ENCODE measurements around the gene MIPOL1.
"Not testable (repeated sequence)": the region's sequence is repeated elsewhere in the genome, so short reads cannot be mapped to it uniquely, and the experiment has no call there.

The MIPOL1 gene

DNA sequence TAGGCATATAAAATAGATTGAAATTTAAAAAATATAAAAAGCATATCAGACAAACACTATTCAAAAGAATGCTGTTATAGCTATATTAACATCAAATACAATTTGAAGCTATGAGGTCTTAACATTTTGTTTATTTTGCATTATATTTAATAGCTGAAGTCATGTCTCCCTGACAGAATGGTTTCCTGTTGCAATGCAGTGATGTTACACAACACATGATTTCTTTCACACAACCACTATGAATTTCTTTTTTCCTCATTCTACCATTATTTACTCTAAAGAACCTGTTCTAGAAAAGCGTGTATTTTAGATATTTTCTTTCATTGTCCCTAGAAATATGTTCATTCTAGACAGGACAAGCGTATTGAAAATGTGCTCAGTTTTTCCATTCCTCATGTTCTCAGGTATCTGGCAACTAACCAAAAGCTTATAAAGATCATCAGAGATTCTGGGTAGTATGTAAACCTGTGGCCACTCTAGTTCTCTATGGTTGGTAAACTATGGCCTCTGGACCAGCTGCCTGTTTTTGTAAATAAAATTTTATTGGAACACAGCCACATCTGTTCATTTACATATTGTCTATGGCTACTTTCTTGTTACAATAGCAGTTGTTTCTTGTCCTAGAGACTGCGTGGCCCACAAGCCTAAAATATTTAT is 213.5 kb downstream of the MIPOL1 start:
- no peak for DNase-seq

DNA sequence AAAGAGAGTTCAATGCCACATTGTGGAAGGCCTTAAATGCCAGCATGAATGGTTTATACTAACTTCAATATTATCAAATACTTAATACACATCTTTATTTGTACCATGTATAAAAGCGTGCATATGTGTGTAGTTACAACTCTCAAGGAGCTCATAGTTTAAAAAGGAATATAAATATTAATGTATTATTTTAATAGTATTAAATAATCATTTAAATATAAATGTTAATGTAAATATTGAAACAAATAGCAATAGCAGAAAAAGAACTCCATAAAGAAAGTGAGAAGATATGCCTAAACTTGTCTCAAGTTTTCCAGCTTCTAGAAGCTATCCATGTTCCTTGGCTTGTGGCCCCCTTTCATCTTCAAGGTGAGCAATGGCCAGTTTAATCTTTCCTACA is 215.3 kb downstream of the MIPOL1 start:
- no peak for DNase-seq

DNA sequence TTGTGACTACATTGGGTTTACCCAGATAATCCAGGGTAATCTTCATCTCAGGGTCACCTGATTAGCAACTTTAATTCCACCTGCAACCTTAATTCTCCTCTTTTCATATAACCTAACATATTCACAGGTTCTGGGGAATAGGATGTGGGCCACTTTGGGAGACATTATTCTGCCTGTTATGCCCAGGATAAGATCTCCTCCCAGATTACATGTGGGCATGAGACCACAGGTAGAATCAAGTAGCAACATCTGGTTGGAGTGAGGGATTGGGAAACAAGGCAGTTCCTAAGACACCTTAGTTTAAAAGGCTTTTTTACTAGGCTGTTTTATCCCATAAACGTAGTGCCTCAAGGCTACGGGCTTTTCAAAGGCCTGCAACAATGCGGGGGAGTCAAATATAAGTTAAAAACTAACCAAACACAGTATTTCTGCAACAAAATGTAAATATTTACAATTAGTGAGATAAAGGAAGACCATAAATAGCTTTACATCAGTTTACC is 215.8 kb downstream of the MIPOL1 start:
- DNase-seq: no peak

DNA sequence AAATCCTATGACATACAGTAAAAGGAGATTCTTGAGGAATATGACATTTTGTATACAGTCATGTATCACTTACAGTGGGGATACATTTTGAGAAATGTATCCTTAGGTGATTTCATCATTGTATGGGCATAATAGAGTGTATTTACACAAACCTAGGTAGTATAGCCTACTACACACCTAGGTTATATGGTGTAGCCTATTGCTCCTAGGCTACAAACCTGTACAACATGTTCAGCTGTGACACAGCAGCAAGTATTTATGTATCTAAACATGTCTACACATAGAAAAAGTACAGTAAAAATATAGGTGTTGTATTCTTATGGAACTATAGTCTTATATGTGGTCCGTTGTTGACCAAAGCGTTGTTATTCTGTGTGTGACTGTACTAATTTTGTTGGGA is 218.5 kb downstream of the MIPOL1 start:
- no peak for DNase-seq

DNA sequence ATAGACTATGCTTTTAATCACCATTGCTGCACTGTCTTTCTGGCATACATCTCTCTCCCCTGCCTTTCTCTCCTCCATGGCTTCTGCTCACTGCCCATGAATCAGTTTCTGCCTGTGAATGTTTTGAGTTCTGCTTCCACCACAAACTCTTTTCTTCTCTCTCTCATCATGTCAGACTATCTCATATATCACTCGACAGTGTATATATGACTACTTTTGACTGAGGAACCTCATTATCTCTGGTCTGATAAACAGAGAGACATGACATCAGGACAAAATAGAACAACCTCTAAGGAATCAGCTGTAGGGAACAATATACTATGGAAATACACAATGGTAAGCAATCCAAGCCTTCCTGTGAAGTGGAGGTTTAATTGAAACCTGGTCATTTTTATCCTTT is 219.4 kb downstream of the MIPOL1 start:
- DNase-seq: no peak

DNA sequence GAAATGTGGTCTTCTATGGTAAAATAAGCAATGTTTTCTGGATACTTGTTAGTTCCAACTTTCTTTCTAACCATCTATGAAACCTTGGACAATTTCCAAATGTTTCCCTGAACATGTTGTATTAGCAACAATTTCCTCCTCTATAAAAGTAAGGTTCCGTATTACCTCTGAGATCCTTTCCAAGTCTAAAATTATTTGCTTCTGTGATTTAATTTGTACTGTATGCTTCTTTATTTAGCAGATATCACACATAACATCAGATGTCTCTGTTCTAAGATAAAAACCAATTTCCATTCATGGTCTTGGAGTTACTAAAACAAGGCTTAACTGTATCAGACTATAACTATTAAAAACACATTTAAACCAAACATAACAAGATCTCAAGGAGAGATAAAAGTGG is 220.1 kb downstream of the MIPOL1 start:
- DNase-seq: no peak

DNA sequence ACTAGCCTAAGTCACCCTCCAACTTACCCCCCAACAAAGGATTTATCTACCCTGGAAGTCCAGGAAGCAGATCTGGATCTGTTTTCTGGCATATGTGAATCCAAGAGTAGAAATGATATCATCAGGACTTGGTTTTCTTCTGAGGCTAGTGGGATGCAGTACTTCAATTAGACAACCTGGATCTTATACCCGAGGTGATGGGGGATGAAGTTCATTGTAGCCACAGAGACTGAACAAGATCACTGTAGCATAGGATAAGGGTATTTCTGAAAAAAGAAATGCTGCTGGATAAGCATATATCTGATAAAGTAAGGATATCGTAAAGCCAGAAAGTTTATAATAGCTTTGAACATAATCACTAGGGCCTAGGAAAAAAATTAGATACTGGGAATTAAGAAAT is 222.9 kb downstream of the MIPOL1 start:
- DNase-seq: no peak

DNA sequence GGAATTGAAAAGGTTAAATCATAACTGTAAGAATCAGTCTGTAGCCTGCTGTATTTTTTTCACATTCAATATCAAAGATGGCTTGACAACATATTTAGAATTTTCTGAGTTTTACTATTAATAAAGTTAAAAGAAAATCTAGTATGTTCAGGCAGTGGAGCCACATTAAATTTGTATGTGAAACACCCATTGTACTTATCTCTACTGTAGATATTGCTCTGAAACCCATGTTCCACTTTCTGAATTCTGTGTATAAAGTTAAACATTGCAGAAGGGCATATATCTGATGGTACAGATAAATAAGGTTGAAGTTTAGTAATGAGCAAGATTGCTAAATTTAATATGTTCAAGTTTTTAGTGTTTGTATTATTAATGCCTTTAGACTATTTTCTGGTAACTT is 224.6 kb downstream of the MIPOL1 start:
- no peak for DNase-seq

DNA sequence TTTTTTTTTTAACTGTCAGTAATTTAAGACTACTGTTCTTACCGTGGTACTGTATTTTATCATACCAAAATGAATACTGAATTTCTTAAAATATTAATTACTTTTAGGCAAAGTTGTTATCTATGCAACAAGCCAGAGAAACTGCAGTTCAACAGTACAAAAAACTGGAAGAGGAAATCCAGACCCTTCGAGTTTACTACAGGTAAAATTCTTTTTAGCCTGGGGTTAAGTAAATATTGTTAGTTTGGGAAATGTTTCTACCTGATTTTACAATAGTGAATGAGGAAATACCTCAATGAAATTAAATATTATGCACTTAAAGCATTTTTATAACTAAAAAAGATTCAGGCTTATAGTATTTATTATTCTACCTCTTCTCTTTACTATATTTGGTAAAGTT is 225.0 kb downstream of the MIPOL1 start:
- DNase-seq: no peak

DNA sequence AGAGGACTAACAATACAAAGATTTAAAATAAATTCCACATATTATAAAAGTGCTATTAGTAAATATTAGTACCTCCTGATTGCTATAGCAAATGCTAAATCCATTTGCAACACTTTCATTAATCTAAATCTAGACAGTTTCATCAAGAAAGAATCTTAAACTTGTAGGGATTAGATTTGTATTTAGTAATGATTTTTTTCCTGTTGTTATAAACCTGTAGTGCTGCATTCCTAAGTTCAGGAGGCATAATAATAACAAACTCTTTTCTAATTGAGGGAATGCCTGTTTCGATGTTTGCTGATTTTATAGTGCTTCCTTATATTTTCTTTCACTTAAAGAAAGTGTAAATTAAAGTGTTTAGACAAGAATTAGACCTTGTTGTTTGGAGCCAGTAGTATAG is 231.2 kb downstream of the MIPOL1 start:
- DNase-seq: no peak

DNA sequence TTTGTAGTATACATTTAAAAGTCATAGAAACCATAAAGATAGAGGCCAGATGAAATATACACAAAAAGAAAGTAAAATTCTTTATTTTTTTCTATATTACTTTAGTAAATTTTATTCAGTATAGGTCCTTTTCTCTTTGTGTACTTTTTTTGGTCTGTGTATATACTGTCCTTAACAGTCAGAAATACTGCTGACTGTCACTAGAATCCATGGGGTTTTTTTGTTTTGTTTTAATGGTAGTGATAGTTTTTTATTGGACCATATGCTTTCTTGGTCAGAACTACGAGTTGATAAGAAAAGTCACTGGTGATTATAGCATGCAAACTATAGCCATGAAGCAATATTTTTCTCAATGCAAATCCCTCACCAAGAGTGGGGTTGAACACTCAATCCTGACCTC is 231.9 kb downstream of the MIPOL1 start:
- DNase-seq: no peak

DNA sequence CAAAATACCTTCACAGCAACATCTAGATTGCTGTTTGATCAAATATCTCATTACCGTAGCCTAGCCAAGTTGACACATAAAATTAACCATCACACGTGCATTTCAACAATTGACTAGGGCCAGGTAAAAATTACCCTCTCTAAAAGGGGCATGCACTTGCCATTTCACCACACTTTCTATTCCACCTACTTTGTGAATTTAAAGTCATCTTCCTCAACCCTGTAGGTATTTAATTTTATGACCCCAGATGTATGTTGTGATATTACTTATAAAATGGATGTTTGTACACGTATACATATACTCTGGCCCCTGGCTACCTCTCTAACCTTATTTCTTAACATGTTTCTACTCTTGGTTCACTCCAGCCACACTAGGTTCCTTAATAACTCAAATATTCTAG is 237.1 kb downstream of the MIPOL1 start:
- no peak for DNase-seq

DNA sequence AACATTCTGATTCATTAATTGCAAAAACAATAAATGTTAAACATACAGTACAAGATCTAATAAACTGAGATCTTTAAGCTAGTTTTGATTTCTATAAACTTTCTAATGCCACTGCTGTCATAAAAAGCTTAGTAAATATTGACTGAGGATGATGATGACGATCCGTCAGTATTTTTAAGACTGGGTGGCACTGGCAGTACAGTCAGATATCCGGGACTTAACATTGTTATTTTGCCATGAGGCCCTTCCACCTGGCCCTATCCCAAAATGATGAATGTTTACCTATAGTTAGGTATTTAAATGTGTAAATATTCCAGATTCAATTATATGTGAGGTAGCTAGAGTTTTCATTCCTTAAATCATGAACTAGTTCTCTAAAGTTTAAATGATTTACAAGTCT is 238.8 kb downstream of the MIPOL1 start:
- DNase-seq: no peak

DNA sequence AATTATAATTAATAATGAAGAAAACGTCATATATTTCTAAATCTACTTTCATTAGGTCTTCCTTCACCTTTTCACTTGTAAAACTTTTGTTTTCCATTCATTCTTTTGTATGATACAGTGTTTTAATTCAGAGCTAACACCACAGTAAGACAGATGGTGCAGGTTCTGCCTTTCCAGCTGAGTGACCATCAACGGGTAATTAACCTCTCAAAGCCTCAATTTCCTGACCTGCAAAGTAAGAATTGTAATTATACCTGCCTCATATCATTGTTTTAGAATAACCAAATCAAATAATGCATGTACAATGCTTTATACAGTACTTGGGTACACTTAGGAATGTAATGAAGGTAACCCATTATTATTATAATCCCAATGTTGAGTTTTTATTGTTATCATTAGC is 239.8 kb downstream of the MIPOL1 start:
- no peak for DNase-seq

DNA sequence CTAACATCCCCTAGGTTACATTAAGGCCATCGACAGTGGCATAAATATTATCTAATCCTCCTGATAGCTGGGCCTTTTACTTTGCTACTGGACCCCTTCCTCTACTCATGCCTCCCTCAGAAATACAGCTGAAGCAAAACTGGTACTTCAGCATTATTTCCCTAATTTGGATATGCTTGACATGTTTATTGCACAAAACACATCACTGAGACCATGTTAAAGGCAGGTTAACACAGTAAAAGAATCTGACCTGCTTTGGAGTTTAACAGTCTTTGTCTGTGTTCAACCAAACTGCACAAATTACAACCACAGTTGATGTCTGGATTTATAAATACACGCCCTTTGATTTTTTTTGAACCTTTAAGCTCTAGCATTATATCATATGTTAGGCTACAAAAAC is 240.7 kb downstream of the MIPOL1 start:
- DNase-seq: no peak

DNA sequence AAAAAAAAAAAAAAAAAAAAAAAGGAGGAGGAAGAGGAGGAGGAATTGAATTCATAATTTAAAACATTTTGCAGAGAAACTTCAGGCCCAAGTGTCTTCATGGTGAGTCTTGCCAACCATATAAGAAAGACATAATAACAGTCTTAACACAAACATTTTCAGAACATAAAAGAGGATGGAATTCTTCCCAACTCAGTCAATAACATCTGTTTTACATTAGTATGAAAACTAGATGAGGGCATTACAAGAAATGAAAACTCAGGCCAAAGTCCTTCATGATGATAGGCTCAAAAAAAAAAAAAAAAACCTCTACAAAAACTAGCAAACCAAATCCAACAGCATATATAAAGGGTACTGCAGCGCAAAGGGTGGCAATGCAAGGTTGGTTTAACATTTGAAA is 245.7 kb downstream of the MIPOL1 start:
- DNase-seq: no peak

DNA sequence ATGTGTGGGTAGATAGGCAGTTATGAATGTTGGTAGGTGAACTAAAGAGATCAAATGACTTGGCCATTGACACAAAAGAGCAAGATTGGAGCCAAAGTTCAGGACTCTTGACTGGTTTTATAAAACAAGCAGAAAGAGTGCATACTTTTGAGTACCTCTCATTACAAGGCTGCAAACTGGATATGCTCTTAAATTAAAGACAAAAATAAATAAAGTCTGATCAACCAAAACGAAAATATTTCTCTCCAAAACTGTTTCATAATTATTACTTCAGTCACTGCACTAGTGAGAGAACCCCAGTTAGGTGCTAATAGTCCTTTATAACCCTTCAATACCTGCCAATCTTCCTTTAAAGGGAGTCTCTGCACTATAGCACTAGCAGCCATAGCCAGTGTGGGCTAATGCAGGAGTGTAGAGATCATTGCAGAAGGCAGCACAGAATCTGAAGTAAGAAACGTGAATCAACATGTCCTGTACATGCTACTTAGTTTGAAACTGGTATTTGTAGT is 250.2 kb downstream of the MIPOL1 start:
- DNase-seq: no peak

DNA sequence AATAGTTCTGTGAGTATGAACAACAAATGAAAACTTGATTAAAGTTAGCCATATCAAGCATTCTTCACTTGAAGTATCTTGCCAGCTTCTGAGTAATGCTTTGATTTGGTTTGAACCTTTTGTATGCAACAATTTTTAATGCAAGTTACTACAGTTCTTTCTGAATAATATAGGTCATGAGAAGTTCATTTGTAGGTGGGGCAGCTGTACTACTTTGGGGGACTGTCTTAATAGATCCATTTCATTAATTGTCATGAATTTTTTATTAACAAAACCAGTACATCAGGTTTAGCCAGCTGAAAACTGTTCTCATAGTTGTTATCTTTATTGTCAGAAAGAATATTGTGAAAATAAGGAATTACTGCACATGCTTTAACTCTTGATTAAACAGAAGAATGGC is 254.6 kb downstream of the MIPOL1 start:
- DNase-seq: no peak

DNA sequence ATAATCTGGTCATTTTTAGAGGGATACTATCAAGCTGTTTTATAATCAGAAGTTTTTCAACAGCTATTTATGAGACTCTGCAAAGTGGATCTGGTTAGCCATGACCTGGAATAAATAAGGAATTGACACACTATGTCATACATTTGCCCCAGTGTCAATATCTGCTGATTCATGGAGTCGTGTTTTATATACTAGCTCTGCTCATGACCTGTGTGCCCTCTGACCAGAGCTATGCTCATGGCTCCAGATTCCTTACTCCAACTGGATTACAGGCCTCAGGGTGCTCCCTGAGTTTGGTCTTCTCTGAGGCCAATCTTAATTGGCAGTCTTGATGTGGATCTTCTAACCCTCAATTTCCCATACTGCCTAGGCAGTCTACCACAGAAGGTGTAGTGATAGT is 256.2 kb downstream of the MIPOL1 start:
- DNase-seq: no peak

DNA sequence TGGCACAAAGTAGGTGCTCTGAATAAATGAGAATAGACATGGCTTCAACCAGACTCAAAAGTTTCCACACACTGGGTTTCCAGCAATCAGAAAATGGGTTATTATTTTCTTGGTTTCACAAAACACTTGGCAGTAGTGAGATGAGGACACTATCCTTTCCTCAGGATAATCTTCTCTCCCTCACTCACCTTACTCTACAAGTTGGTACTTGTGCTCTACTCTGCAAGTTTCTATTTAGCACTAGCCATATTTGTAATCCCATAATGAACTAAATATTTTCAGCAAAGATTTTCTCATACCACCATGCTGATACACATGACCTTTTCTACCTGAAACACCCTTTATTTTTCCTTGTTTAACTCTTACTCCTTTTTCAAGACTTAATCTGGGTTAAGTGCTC is 259.6 kb downstream of the MIPOL1 start:
- DNase-seq: no peak

DNA sequence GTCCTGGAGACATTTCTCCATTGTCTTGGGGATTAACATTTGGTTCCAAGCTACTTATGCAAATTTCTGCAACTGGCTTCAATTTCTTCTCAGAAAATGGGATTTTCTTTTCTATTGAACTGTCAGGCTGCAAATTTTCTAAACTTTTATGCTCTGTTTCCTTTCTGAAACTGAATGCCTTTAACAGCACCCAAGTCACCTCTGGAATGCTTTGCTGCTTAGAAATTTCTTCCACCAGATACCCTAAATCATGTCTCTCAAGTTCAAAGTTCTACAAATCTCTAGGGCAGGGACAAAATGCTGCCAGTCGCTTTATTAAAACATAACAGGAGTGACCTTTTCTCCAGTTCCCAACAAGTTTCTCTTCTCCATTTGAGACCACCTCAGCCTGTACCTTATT is 264.7 kb downstream of the MIPOL1 start:
- DNase-seq: not testable (repeated sequence)

DNA sequence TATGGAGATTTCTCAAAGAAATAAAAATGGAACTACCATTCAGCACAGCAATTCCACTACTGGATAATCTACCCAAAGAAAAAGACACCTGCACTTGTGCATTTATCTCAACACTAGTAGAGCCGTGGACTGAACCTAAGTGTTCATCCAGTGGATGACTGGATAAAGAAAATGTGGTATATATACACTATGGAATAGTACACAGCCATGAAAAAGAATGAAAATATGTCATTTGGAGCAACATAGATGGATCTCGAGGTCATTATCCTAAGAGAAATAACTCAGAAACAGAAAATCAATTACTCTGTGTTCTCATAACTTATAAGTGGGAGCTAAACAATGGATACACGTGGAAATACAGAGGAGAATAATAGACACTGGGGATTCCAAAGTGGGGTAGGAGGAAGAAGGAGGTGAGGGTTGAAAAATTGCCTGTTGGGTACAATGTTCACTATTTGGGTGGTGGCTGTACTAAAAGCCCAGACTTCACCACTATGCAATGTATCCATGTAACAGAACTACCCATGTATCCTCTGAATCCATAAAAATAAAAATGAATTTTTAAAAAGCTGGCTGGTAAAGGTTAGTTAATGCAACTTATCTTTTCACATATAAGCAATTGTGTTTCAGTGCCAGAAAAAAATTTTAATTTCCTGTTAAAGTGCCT is 266.6 kb downstream of the MIPOL1 start:
- no peak for DNase-seq

DNA sequence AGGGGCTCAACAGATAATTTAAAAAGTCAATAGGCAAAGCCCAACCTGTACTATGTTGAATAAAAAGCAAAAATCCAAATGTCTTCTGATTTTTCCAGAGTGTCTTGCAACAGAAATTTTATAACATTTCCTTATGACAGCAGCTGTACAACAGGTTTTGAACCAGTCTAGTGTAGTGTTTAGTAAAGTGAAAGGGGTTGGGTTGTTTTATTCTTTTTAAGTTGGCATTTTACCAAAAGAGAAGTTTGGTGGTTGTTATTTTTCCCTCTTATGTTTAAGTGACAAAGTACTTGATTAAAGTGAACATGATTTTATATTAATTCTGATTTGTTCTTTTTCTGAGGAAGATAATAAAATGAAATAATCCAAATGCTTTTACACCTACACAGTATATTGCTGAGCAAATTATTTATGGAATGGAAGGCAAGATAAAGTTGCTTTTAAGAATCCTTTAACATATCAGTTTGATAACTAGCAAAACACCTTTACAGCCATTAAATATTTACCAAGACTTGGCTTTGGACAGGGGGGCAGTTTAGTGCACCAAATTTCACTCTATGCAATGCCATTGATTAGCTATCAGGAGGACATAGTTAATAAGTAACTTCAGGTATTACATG is 268.4 kb downstream of the MIPOL1 start:
- no peak for DNase-seq

DNA sequence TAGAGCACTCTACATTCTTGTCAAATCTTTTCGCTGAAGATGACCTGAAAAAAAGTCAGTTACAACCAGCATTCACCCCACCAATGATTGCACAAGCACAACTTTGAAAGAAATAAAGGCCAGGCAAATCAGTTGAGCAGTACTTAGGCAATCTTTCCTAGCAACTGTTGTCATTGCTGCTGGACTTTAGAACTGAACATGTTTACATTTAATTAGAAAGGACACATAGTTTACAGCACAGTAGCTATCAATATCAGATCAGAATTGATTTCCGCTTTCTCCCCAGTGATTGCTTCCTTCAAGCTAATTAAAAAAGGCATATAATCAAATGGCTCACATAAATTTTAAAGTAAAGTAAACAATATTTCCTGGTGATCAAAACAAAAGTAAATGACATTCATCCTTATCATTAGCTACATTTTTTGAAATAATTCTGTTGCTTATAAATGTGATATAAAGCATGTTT is 268.9 kb downstream of the MIPOL1 start:
- DNase-seq: no peak
